B cell (primary cell): ENCODE results near the gene SPEG. TPM values are rescaled to one million over a fixed set of nuclear protein-coding genes. Genes with fewer than 3 reads are reported as not detected.

ENCODE experiments used
- ATAC-seq: fragments of 200-7000 bp; cut with Tn5 transposase; one replicate; pipeline ENCODE4 v1.10.0; 2021; ENCODE audit warnings: low read depth, mild to moderate bottlenecking, moderate number of reproducible peaks, moderate library complexity
- CTCF ChIA-PET: fragments of 350-600 bp; sonication (Branson Sonifier 250); formaldehyde crosslinking; loops from one replicate; lab custom pipeline; 2021; ENCODE audit warnings: antibody characterized with exemption, inconsistent platforms; lab: Charles Lee
- POLR2A ChIA-PET: fragments of 350-600 bp; sonication (Branson Sonifier 250); formaldehyde crosslinking; loops from one replicate; lab custom pipeline; 2021; ENCODE audit warnings: antibody characterized with exemption; lab: Charles Lee
- DNase-seq: peaks from one replicate; pipeline ENCODE4 v3.0.0; 2013
- H2AFZ ChIP-seq: 2 replicates; pipeline ENCODE4 v1.6.1; 2012; ENCODE audit warnings: mild to moderate bottlenecking, low read depth, low read length; ENCODE audit not compliant: insufficient read depth, poor library complexity, severe bottlenecking
- H3K27ac ChIP-seq, 2 donors: 1 replicate in 1 of 2; 2 replicates in 1 of 2; pipeline ENCODE4 v1.5.1; 2012 to 2013; ENCODE audit warnings: low read length in 2 of 2, mild to moderate bottlenecking in 2 of 2, moderate library complexity in 1 of 2
- H3K27me3 ChIP-seq, 4 experiments: fragments of 200-600 bp in 1 of 4; sonication (generic) in 1 of 4; replicated peaks in 1 of 4; 1 replicate in 2 of 4; 2 replicates in 2 of 4; pipeline versions ENCODE4 v1.6.1 to v1.7.0; 2013 to 2016; ENCODE audit warnings: low read length in 3 of 4, mild to moderate bottlenecking in 2 of 4, mixed read lengths in 1 of 4, moderate library complexity in 1 of 4; ENCODE audit not compliant: insufficient read depth in 4 of 4, control insufficient read depth in 3 of 4; ENCODE audit errors: control extremely low read depth in 1 of 4
- H3K36me3 ChIP-seq, 2 experiments: replicated peaks in 1 of 2; 1 replicate in 1 of 2; 2 replicates in 1 of 2; pipeline versions ENCODE4 v1.6.1 to v1.7.1; 2013; ENCODE audit warnings: low read length in 1 of 2; ENCODE audit not compliant: insufficient read depth in 2 of 2, control insufficient read depth in 1 of 2; ENCODE audit errors: control extremely low read depth in 1 of 2, extremely low read depth in 1 of 2
- H3K4me1 ChIP-seq, 2 donors: fragments of 200-600 bp in 1 of 2; sonication (generic) in 1 of 2; 1 replicate in 1 of 2; 2 replicates in 1 of 2; pipeline versions ENCODE4 v1.5.1 to v1.6.1; 2013 to 2017; ENCODE audit warnings: low read length in 2 of 2; ENCODE audit not compliant: control insufficient read depth in 2 of 2, insufficient read depth in 2 of 2
- H3K4me2 ChIP-seq: replicated peaks from 2 replicates; pipeline ENCODE3; 2012; ENCODE audit warnings: mild to moderate bottlenecking, low read depth, low read length; ENCODE audit not compliant: poor library complexity, severe bottlenecking
- H3K4me3 ChIP-seq, 5 experiments: fragments of 200-600 bp in 1 of 5; sonication (generic) in 1 of 5; 1 replicate in 3 of 5; 2 replicates in 2 of 5; pipeline versions ENCODE4 v1.5.1 to v1.7.0; 2011 to 2016; ENCODE audit warnings: low read length in 4 of 5, mild to moderate bottlenecking in 4 of 5, low read depth in 2 of 5, control low read depth in 1 of 5, moderate library complexity in 1 of 5; ENCODE audit not compliant: insufficient read depth in 1 of 5; ENCODE audit errors: control extremely low read depth in 1 of 5, extremely low read depth in 1 of 5
- H3K79me2 ChIP-seq: fragments of 200-600 bp; sonication (generic); one replicate; pipeline ENCODE4 v1.6.0; 2016; ENCODE audit warnings: low read length; ENCODE audit not compliant: control insufficient read depth, insufficient read depth
- H3K9ac ChIP-seq: fragments of 200-600 bp; sonication (generic); 2 replicates; pipeline ENCODE4 v1.6.1; 2017; ENCODE audit warnings: mild to moderate bottlenecking, low read length, moderate library complexity
- H3K9me3 ChIP-seq, 3 donors: one replicate each; pipeline versions ENCODE4 v1.6.1 to v1.7.1; 2013; ENCODE audit warnings: low read length in 2 of 3; ENCODE audit not compliant: control insufficient read depth in 2 of 3, insufficient read depth in 1 of 3; ENCODE audit errors: control extremely low read depth in 1 of 3
- H4K20me1 ChIP-seq: 2 replicates; pipeline ENCODE4 v1.6.0; 2012; ENCODE audit warnings: mild to moderate bottlenecking, low read length; ENCODE audit not compliant: insufficient read depth, control insufficient read depth, poor library complexity, severe bottlenecking
- H3K27ac Mint-ChIP-seq: one replicate; pipeline ENCODE4 v1.8.0; 2021; ENCODE audit warnings: mixed read lengths
- H3K27me3 Mint-ChIP-seq: one replicate; pipeline ENCODE4 v1.8.0; 2021; ENCODE audit warnings: mixed read lengths
- H3K4me1 Mint-ChIP-seq: one replicate; pipeline ENCODE4 v1.8.0; 2021; ENCODE audit warnings: mixed read lengths
- H3K4me3 Mint-ChIP-seq: one replicate; pipeline ENCODE4 v1.8.0; 2021; ENCODE audit warnings: mixed read lengths
- H3K9me3 Mint-ChIP-seq: one replicate; pipeline ENCODE4 v1.8.0; 2022; ENCODE audit warnings: mixed read lengths; ENCODE audit not compliant: insufficient read depth
- EZH2 ChIP-seq: IDR thresholded peaks from 2 replicates; pipeline ENCODE4 v1.6.1; 2012; ENCODE audit warnings: borderline replicate concordance, low read depth, mild to moderate bottlenecking, moderate library complexity, low read length; ENCODE audit not compliant: insufficient read depth, poor library complexity, severe bottlenecking
- WGBS: methylation state at CpG from one replicate; pipeline ENCODE4 v1.1.5; 2013; ENCODE audit warnings: missing lambda C conversion rate; ENCODE audit not compliant: insufficient coverage; 5-methylcytosine and 5-hydroxymethylcytosine counted together
- intact Hi-C: fragments of 100-400 bp; cut with micrococcal nuclease; formaldehyde crosslinking; loops from one replicate; pipeline ENCODE4 v1.10.0; 2022
- polyA plus RNA-seq: library from polyadenylated mRNA; depleted of rRNA; stranded (reverse); fragments of >200 nt; gene quantifications from 2 replicates; pipeline ENCODE4 v1.2.3, GENCODE V29; 2012
- total RNA-seq, 2 donors: library from RNA; stranded (reverse); fragments of 120-200 nt in 1 of 2; gene quantifications; 1 replicate in 1 of 2; 2 replicates in 1 of 2; pipeline versions ENCODE4 v1.2.3 to v1.2.4, GENCODE V29; 2013 to 2022
- TF ChIP-seq, protein P1 (sequence below): fragments of 200-600 bp; IDR thresholded peaks from one replicate; pipeline ENCODE4 v1.8.0; 2022; ENCODE audit warnings: antibody characterized with exemption, mild to moderate bottlenecking

The SPEG gene
- total and polyA plus RNA-seq, 2 donors (not counting 1 experiment from before 2014, with no cell fraction given), result 0.03 to 0.74 TPM

DNA sequence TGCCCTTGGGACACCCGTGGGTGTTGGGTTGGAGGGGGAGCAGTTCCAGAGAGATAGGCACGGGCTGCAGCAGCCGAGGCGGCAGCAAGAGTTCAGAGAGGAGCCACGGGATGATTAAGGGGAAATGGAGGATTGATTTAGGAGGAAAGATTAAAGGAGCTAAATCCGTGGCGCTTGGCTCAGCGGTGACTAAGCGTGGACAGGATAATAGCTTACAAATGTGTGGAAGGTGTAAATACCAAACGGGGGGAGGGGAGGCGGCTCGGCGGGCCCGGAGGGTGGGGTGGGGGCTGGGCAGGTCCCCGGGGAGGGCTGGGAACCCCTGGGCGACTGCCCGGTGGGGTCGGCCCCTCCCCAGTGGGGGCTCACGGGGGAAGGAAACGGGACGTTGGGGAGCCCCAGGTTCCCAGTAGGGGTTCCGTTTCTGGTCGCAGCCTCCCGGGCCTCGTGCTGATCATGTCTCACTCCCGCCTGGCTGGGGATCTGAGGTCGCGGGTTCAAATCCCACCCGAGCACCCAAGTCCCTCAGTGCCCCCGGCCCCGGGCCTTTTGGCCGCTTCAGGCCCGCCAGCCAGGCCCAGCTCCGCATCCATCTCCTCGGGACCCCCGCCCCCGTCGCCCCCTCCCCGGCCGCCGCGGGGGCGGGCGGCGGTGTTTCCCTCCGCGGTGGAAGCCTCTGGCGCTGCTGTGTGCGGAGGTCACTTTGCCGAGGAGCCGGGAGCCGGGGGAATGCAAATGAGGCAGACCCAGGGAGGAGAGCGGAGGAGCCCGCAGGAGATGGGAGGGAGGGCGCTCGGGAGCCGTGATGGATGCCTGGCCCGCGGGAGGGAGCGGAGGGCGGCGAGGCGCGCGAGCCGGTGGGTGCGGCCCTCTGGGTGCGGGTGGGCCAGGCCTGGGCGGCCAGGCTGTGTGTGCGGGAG is 87.7 kb downstream of the SPEG start:
- 3% methylated on average over 52 of the region's 70 CpGs for WGBS
- Histone ChIP-seq H2AFZ (peak overlapping the region; percentile 46), H3K4me3 (no peak overlapping the region), H3K27ac (no peak overlapping the region), H3K9me3 (peaks cover 0 to 8% (median 0%) of the 10 kb centered on the region in 3 donors), H3K4me1 (peaks cover 10 to 17% of the 10 kb centered on the region in 2 donors), H3K36me3 (no peaks in the 10 kb centered on the region), H3K9ac (no peak overlapping the region), H4K20me1 (no peaks in the 10 kb centered on the region), H3K4me2 (peak overlapping the region; percentile 66), H3K79me2 (no peaks in the 10 kb centered on the region), H3K27me3 (peaks cover 1 to 76% (median 36%) of the 10 kb centered on the region in 4 experiments)
- intact Hi-C loops, result no loop called here
- no peak for DNase-seq
- H3K4me3 Mint-ChIP-seq, result peak overlapping the region; percentile 11
- CTCF ChIA-PET, result interaction anchor here (1.2 kb wide), 1 partner anchor 22 kb away, joined by 3 read pairs; no protein-coding TSS in a partner anchor
- H3K4me1 Mint-ChIP-seq, result peaks cover 14% of the 10 kb centered on the region
- H3K27me3 Mint-ChIP-seq, result peaks cover 71% of the 10 kb centered on the region
- POLR2A ChIA-PET, result no interaction called here
- TF ChIP-seq EZH2, result peak; percentile 69
- TF ChIP-seq, protein P1, sequence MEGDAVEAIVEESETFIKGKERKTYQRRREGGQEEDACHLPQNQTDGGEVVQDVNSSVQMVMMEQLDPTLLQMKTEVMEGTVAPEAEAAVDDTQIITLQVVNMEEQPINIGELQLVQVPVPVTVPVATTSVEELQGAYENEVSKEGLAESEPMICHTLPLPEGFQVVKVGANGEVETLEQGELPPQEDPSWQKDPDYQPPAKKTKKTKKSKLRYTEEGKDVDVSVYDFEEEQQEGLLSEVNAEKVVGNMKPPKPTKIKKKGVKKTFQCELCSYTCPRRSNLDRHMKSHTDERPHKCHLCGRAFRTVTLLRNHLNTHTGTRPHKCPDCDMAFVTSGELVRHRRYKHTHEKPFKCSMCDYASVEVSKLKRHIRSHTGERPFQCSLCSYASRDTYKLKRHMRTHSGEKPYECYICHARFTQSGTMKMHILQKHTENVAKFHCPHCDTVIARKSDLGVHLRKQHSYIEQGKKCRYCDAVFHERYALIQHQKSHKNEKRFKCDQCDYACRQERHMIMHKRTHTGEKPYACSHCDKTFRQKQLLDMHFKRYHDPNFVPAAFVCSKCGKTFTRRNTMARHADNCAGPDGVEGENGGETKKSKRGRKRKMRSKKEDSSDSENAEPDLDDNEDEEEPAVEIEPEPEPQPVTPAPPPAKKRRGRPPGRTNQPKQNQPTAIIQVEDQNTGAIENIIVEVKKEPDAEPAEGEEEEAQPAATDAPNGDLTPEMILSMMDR, result no peak
- H3K9me3 Mint-ChIP-seq, result no peaks in the 10 kb centered on the region
- ATAC-seq, result no peak
- H3K27ac Mint-ChIP-seq, result no peak overlapping the region
